Measurements from ENCODE around the gene AGFG2. TPM values are rescaled to one million over a fixed set of nuclear protein-coding genes. Genes with fewer than 3 reads are reported as not detected.

The AGFG2 gene
- total and polyA plus RNA-seq, 2 of the 4 experiments (the other 2 are of a cell fraction) = 3.0 to 10.0 TPM

- no peak for TF ChIP-seq CTCF (conservative IDR thresholded peaks at IDR 0.05; ENCODE audit: low read depth, low read length)
Measured at GRCh38 chr7:100599911-100600729, 61.1 kb downstream of the AGFG2 start (continued).

- CTCF ChIA-PET = no interaction called here
- no peaks in the 10 kb centered on the region for H3K9me1 ChIP-seq (ENCODE audit: insufficient read depth, low read length)
- no peak overlapping the region for H4K91ac ChIP-seq (ENCODE audit: insufficient read depth, low read depth, low read length)
- no peak overlapping the region for H2AFZ ChIP-seq (replicated peaks; ENCODE audit: low read length, poor library complexity)
- H3K4ac ChIP-seq (ENCODE audit: low read depth, low read length) = no peak overlapping the region
- H3K9me3 ChIP-seq (ENCODE audit: control insufficient read depth, insufficient read depth, low read length) = no peaks in the 10 kb centered on the region
- H2BK20ac ChIP-seq (ENCODE audit: low read depth, low read length) = no peak overlapping the region
- H3K56ac ChIP-seq (ENCODE audit: extremely low read depth, insufficient read depth, low read length) = no peak overlapping the region
- no peak overlapping the region for H2AK5ac ChIP-seq (ENCODE audit: low read depth, low read length)
- no peaks in the 10 kb centered on the region for H3K27me3 ChIP-seq (ENCODE audit: control insufficient read depth, insufficient read depth, low read length)
- no peak for DNase-seq
- TF ChIP-seq MAZ (IDR thresholded peaks at IDR 0.05; ENCODE audit: borderline replicate concordance, low read depth, low read length) = no peak
- TF ChIP-seq MXI1 (IDR thresholded peaks at IDR 0.05; ENCODE audit: borderline replicate concordance, low read depth, low read length) = no peak
- no peak for TF ChIP-seq RCOR1 (IDR thresholded peaks at IDR 0.05; ENCODE audit: insufficient replicate concordance, low read length)
- TF ChIP-seq USF2 (IDR thresholded peaks at IDR 0.05; ENCODE audit: low read depth, low read length) = no peak
- H2BK5ac ChIP-seq (ENCODE audit: low read depth, low read length, poor library complexity, severe bottlenecking) = no peak overlapping the region
- H3K23ac ChIP-seq (ENCODE audit: low read depth, low read length) = no peak overlapping the region
- dilution Hi-C loops (cut with HindIII; ENCODE audit: low sequenced_read_pairs, unreplicated experiment) (no loop called here), intact Hi-C loops (cut with micrococcal nuclease) (loop anchor here (5.0 kb wide), 1 partner anchor 92 kb away; the partner anchor contains the start of gene GIGYF1), in situ Hi-C loops (cut with MboI; ENCODE audit: low sequenced_read_pairs) (no loop called here)
- peaks cover 0 to 40% of the 10 kb centered on the region in 2 experiments; a peak in 2 of 4 replicates for H3K79me1 ChIP-seq (ENCODE audit: low read depth in 1 of 2, low read length in 2 of 2)
- H3K9ac ChIP-seq (ENCODE audit: low read depth, low read length) = no peak overlapping the region
- peaks cover 9% of the 10 kb centered on the region for H3K4me1 ChIP-seq (ENCODE audit: control insufficient read depth, insufficient read depth, low read length)
- H3K18ac ChIP-seq (ENCODE audit: low read depth, low read length) = no peak overlapping the region
- H4K8ac ChIP-seq (ENCODE audit: low read depth in 2 of 2, low read length in 2 of 2) = no peak overlapping the region
- BruUV-seq (replicated peaks) = no TSS peak
- no peak overlapping the region for H2BK15ac ChIP-seq (ENCODE audit: low read depth, low read length)
- no peak overlapping the region for H3K14ac ChIP-seq (replicated peaks; ENCODE audit: low read depth, low read length)
- H3K27ac ChIP-seq (ENCODE audit: insufficient read depth, low read length) = no peak overlapping the region
- H3K4me3 ChIP-seq (ENCODE audit: insufficient read depth, low read depth, low read length) = no peak overlapping the region
- no peak for ATAC-seq (ENCODE audit: low read depth)
- no peaks in the 10 kb centered on the region for H4K20me1 ChIP-seq (ENCODE audit: insufficient read depth, low read length)
- H2BK120ac ChIP-seq (ENCODE audit: low read depth, low read length) = no peak overlapping the region
- no peak overlapping the region for H3K4me2 ChIP-seq (ENCODE audit: low read depth, low read length)
- H3K36me3 ChIP-seq (ENCODE audit: control insufficient read depth, insufficient read depth, low read length) = peaks cover 8% of the 10 kb centered on the region
- POLR2A ChIA-PET (ENCODE audit: unreplicated experiment) = no interaction called here
- WGBS, 2 experiments (ENCODE audit: extremely low coverage in 2 of 2, insufficient read length in 1 of 2) = 60% methylated on average over 1 of the region's 9 CpGs; no CpG with 5 or more reads in 1 of the 2 experiments
- H4K5ac ChIP-seq (ENCODE audit: low read depth, low read length) = no peak overlapping the region
- H2AK9ac ChIP-seq (replicated peaks; ENCODE audit: low read depth, low read length, poor library complexity) = no peak overlapping the region
Measured at GRCh38 chr7:100600730-100601038, 61.7 kb downstream of the AGFG2 start.
